ENCODE results near the gene MAPT.
"Not testable (repeated sequence)": the region's sequence is repeated elsewhere in the genome, so short reads cannot be mapped to it uniquely, and the experiment has no call there.

The MAPT gene

DNA sequence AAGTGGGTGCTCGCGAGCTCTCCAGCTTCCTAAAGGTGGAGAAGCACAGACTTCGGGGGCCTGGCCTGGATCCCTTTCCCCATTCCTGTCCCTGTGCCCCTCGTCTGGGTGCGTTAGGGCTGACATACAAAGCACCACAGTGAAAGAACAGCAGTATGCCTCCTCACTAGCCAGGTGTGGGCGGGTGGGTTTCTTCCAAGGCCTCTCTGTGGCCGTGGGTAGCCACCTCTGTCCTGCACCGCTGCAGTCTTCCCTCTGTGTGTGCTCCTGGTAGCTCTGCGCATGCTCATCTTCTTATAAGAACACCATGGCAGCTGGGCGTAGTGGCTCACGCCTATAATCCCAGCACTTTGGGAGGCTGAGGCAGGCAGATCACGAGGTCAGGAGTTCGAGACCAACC lies 102.8 kb downstream of the MAPT start:
- no peak for DNase-seq

DNA sequence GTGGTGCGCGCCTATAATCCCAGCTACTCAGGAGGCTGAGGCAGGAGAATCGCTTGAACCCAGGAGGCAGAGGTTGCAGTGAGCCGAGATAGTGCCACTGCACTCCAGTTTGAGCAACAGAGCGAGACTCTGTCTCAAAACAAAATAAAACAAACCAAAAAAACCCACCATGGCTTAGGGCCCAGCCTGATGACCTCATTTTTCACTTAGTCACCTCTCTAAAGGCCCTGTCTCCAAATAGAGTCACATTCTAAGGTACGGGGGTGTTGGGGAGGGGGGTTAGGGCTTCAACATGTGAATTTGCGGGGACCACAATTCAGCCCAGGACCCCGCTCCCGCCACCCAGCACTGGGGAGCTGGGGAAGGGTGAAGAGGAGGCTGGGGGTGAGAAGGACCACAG lies 103.3 kb downstream of the MAPT start:
- no peak for DNase-seq

DNA sequence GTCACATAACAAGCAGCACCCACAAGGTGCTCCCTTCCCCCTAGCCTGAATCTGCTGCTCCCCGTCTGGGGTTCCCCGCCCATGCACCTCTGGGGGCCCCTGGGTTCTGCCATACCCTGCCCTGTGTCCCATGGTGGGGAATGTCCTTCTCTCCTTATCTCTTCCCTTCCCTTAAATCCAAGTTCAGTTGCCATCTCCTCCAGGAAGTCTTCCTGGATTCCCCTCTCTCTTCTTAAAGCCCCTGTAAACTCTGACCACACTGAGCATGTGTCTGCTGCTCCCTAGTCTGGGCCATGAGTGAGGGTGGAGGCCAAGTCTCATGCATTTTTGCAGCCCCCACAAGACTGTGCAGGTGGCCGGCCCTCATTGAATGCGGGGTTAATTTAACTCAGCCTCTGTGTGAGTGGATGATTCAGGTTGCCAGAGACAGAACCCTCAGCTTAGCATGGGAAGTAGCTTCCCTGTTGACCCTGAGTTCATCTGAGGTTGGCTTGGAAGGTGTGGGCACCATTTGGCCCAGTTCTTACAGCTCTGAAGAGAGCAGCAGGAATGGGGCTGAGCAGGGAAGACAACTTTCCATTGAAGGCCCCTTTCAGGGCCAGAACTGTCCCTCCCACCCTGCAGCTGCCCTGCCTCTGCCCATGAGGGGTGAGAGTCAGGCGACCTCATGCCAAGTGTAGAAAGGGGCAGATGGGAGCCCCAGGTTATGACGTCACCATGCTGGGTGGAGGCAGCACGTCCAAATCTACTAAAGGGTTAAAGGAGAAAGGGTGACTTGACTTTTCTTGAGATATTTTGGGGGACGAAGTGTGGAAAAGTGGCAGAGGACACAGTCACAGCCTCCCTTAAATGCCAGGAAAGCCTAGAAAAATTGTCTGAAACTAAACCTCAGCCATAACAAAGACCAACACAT lies 104.9 kb downstream of the MAPT start, which contains the start of gene STH:
TSS of gene STH (plus strand) at position 264 of the 913 bp plus-strand sequence. CDS start at position 294, 30 bp downstream.
- no peak for DNase-seq

DNA sequence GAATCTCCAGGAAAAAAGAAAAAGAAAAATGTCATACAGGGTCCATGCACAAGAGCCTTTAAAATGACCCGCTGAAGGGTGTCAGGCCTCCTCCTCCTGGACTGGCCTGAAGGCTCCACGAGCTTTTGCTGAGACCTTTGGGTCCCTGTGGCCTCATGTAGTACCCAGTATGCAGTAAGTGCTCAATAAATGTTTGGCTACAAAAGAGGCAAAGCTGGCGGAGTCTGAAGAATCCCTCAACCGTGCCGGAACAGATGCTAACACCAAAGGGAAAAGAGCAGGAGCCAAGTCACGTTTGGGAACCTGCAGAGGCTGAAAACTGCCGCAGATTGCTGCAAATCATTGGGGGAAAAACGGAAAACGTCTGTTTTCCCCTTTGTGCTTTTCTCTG lies 105.5 kb downstream of the MAPT start:
- no peak for DNase-seq

DNA sequence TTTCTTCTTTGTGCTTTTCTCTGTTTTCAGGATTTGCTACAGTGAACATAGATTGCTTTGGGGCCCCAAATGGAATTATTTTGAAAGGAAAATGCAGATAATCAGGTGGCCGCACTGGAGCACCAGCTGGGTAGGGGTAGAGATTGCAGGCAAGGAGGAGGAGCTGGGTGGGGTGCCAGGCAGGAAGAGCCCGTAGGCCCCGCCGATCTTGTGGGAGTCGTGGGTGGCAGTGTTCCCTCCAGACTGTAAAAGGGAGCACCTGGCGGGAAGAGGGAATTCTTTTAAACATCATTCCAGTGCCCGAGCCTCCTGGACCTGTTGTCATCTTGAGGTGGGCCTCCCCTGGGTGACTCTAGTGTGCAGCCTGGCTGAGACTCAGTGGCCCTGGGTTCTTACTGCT lies 105.9 kb downstream of the MAPT start:
- no peak for DNase-seq

DNA sequence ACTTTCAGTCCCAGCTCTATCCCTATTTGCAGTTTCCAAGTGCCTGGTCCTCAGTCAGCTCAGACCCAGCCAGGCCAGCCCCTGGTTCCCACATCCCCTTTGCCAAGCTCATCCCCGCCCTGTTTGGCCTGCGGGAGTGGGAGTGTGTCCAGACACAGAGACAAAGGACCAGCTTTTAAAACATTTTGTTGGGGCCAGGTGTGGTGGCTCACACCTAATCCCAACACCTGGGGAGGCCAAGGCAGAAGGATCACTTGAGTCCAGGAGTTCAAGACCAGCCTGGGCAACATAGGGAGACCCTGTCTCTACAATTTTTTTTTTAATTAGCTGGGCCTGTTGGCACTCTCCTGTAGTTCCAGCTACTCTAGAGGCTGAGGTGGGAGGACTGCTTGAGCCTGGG lies 106.4 kb downstream of the MAPT start:
- no peak for DNase-seq

DNA sequence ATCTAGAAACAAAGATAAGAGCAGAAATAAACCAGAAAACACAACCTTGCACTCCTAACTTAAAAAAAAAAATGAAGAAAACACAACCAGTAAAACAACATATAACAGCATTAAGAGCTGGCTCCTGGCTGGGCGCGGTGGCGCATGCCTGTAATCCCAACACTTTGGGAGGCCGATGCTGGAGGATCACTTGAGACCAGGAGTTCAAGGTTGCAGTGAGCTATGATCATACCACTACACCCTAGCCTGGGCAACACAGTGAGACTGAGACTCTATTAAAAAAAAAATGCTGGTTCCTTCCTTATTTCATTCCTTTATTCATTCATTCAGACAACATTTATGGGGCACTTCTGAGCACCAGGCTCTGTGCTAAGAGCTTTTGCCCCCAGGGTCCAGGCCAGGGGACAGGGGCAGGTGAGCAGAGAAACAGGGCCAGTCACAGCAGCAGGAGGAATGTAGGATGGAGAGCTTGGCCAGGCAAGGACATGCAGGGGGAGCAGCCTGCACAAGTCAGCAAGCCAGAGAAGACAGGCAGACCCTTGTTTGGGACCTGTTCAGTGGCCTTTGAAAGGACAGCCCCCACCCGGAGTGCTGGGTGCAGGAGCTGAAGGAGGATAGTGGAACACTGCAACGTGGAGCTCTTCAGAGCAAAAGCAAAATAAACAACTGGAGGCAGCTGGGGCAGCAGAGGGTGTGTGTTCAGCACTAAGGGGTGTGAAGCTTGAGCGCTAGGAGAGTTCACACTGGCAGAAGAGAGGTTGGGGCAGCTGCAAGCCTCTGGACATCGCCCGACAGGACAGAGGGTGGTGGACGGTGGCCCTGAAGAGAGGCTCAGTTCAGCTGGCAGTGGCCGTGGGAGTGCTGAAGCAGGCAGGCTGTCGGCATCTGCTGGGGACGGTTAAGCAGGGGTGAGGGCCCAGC lies 107.3 kb downstream of the MAPT start:
- no peak for DNase-seq

DNA sequence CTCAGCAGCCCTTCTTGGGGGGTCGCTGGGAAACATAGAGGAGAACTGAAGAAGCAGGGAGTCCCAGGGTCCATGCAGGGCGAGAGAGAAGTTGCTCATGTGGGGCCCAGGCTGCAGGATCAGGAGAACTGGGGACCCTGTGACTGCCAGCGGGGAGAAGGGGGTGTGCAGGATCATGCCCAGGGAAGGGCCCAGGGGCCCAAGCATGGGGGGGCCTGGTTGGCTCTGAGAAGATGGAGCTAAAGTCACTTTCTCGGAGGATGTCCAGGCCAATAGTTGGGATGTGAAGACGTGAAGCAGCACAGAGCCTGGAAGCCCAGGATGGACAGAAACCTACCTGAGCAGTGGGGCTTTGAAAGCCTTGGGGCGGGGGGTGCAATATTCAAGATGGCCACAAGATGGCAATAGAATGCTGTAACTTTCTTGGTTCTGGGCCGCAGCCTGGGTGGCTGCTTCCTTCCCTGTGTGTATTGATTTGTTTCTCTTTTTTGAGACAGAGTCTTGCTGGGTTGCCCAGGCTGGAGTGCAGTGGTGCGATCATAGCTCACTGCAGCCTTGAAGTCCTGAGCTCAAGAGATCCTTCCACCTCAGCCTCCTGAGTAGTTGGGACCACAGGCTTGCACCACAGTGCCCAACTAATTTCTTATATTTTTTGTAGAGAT lies 108.1 kb downstream of the MAPT start:
- peak; percentile 63 for DNase-seq

DNA sequence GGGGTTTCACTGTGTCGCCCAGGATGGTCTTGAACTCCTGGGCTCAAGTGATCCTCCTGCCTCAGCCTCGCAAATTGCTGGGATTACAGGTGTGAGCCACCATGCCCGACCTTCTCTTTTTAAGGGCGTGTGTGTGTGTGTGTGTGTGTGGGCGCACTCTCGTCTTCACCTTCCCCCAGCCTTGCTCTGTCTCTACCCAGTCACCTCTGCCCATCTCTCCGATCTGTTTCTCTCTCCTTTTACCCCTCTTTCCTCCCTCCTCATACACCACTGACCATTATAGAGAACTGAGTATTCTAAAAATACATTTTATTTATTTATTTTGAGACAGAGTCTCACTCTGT lies 108.6 kb downstream of the MAPT start:
- DNase-seq = no peak

DNA sequence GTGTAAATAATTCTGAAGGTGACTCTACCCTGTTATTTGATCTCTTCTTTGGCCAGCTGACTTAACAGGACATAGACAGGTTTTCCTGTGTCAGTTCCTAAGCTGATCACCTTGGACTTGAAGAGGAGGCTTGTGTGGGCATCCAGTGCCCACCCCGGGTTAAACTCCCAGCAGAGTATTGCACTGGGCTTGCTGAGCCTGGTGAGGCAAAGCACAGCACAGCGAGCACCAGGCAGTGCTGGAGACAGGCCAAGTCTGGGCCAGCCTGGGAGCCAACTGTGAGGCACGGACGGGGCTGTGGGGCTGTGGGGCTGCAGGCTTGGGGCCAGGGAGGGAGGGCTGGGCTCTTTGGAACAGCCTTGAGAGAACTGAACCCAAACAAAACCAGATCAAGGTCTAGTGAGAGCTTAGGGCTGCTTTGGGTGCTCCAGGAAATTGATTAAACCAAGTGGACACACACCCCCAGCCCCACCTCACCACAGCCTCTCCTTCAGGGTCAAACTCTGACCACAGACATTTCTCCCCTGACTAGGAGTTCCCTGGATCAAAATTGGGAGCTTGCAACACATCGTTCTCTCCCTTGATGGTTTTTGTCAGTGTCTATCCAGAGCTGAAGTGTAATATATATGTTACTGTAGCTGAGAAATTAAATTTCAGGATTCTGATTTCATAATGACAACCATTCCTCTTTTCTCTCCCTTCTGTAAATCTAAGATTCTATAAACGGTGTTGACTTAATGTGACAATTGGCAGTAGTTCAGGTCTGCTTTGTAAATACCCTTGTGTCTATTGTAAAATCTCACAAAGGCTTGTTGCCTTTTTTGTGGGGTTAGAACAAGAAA lies 109.8 kb downstream of the MAPT start:
- DNase-seq = no peak

DNA sequence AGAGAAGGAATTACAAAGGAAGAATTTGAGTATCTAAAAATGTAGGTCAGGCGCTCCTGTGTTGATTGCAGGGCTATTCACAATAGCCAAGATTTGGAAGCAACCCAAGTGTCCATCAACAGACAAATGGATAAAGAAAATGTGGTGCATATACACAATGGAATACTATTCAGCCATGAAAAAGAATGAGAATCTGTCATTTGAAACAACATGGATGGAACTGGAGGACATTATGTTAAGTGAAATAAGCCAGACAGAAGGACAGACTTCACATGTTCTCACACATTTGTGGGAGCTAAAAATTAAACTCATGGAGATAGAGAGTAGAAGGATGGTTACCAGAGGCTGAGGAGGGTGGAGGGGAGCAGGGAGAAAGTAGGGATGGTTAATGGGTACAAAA lies 111.7 kb downstream of the MAPT start:
- not testable (repeated sequence) for DNase-seq

DNA sequence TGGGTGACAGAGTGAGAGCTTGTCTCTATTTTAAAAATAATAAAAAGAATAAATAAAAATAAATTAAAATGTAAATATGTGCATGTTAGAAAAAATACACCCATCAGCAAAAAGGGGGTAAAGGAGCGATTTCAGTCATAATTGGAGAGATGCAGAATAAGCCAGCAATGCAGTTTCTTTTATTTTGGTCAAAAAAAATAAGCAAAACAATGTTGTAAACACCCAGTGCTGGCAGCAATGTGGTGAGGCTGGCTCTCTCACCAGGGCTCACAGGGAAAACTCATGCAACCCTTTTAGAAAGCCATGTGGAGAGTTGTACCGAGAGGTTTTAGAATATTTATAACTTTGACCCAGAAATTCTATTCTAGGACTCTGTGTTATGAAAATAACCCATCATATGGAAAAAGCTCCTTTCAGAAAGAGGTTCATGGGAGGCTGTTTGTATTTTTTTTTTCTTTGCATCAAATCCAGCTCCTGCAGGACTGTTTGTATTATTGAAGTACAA lies 113.2 kb downstream of the MAPT start:
- no peak for DNase-seq

DNA sequence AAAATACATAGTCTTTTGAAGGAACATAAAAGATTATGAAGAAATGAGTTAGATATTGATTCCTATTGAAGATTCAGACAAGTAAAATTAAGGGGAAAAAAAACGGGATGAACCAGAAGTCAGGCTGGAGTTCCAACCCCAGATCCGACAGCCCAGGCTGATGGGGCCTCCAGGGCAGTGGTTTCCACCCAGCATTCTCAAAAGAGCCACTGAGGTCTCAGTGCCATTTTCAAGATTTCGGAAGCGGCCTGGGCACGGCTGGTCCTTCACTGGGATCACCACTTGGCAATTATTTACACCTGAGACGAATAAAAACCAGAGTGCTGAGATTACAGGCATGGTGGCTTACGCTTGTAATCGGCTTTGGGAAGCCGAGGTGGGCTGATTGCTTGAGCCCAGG lies 114.2 kb downstream of the MAPT start:
- DNase-seq = no peak

DNA sequence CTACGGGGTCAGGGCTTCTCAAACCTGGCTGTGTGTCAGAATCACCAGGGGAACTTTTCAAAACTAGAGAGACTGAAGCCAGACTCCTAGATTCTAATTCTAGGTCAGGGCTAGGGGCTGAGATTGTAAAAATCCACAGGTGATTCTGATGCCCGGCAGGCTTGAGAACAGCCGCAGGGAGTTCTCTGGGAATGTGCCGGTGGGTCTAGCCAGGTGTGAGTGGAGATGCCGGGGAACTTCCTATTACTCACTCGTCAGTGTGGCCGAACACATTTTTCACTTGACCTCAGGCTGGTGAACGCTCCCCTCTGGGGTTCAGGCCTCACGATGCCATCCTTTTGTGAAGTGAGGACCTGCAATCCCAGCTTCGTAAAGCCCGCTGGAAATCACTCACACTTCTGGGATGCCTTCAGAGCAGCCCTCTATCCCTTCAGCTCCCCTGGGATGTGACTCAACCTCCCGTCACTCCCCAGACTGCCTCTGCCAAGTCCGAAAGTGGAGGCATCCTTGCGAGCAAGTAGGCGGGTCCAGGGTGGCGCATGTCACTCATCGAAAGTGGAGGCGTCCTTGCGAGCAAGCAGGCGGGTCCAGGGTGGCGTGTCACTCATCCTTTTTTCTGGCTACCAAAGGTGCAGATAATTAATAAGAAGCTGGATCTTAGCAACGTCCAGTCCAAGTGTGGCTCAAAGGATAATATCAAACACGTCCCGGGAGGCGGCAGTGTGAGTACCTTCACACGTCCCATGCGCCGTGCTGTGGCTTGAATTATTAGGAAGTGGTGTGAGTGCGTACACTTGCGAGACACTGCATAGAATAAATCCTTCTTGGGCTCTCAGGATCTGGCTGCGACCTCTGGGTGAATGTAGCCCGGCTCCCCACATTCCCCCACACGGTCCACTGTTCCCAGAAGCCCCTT lies 115.6 kb downstream of the MAPT start:
- DNase-seq = no peak

DNA sequence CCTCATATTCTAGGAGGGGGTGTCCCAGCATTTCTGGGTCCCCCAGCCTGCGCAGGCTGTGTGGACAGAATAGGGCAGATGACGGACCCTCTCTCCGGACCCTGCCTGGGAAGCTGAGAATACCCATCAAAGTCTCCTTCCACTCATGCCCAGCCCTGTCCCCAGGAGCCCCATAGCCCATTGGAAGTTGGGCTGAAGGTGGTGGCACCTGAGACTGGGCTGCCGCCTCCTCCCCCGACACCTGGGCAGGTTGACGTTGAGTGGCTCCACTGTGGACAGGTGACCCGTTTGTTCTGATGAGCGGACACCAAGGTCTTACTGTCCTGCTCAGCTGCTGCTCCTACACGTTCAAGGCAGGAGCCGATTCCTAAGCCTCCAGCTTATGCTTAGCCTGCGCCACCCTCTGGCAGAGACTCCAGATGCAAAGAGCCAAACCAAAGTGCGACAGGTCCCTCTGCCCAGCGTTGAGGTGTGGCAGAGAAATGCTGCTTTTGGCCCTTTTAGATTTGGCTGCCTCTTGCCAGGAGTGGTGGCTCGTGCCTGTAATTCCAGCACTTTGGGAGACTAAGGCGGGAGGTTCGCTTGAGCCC lies 116.3 kb downstream of the MAPT start:
- no peak for DNase-seq

DNA sequence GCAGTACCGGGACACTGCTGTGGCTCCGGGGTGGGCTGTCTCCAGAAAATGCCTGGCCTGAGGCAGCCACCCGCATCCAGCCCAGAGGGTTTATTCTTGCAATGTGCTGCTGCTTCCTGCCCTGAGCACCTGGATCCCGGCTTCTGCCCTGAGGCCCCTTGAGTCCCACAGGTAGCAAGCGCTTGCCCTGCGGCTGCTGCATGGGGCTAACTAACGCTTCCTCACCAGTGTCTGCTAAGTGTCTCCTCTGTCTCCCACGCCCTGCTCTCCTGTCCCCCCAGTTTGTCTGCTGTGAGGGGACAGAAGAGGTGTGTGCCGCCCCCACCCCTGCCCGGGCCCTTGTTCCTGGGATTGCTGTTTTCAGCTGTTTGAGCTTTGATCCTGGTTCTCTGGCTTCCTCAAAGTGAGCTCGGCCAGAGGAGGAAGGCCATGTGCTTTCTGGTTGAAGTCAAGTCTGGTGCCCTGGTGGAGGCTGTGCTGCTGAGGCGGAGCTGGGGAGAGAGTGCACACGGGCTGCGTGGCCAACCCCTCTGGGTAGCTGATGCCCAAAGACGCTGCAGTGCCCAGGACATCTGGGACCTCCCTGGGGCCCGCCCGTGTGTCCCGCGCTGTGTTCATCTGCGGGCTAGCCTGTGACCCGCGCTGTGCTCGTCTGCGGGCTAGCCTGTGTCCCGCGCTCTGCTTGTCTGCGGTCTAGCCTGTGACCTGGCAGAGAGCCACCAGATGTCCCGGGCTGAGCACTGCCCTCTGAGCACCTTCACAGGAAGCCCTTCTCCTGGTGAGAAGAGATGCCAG lies 117.6 kb downstream of the MAPT start:
- no peak for DNase-seq

DNA sequence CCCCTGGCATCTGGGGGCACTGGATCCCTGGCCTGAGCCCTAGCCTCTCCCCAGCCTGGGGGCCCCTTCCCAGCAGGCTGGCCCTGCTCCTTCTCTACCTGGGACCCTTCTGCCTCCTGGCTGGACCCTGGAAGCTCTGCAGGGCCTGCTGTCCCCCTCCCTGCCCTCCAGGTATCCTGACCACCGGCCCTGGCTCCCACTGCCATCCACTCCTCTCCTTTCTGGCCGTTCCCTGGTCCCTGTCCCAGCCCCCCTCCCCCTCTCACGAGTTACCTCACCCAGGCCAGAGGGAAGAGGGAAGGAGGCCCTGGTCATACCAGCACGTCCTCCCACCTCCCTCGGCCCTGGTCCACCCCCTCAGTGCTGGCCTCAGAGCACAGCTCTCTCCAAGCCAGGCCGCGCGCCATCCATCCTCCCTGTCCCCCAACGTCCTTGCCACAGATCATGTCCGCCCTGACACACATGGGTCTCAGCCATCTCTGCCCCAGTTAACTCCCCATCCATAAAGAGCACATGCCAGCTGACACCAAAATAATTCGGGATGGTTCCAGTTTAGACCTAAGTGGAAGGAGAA lies 118.2 kb downstream of the MAPT start:
- no peak for DNase-seq

DNA sequence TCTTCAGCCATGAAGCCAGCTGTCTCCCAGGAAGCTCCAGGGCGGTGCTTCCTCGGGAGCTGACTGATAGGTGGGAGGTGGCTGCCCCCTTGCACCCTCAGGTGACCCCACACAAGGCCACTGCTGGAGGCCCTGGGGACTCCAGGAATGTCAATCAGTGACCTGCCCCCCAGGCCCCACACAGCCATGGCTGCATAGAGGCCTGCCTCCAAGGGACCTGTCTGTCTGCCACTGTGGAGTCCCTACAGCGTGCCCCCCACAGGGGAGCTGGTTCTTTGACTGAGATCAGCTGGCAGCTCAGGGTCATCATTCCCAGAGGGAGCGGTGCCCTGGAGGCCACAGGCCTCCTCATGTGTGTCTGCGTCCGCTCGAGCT lies 118.8 kb downstream of the MAPT start:
- DNase-seq = no peak

DNA sequence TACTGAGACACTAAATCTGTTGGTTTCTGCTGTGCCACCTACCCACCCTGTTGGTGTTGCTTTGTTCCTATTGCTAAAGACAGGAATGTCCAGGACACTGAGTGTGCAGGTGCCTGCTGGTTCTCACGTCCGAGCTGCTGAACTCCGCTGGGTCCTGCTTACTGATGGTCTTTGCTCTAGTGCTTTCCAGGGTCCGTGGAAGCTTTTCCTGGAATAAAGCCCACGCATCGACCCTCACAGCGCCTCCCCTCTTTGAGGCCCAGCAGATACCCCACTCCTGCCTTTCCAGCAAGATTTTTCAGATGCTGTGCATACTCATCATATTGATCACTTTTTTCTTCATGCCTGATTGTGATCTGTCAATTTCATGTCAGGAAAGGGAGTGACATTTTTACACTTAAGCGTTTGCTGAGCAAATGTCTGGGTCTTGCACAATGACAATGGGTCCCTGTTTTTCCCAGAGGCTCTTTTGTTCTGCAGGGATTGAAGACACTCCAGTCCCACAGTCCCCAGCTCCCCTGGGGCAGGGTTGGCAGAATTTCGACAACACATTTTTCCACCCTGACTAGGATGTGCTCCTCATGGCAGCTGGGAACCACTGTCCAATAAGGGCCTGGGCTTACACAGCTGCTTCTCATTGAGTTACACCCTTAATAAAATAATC lies 119.3 kb downstream of the MAPT start:
- DNase-seq = no peak

All from T-helper 9 cell (primary cell).